ENCODE data around the gene HSD11B1L.
"Not testable (repeated sequence)": the region's sequence is repeated elsewhere in the genome, so short reads cannot be mapped to it uniquely, and the experiment has no call there.

HSD11B1L gene

GRCh38 chr19:5686647-5687359 is 6.0 kb downstream of the HSD11B1L start:
- peak in 57 of 58 donors; percentile 28 to 95 (median 85) for DNase-seq

- no peak for DNase-seq
Measured at GRCh38 chr19:5687360-5688198, 6.8 kb downstream of the HSD11B1L start.

DNA sequence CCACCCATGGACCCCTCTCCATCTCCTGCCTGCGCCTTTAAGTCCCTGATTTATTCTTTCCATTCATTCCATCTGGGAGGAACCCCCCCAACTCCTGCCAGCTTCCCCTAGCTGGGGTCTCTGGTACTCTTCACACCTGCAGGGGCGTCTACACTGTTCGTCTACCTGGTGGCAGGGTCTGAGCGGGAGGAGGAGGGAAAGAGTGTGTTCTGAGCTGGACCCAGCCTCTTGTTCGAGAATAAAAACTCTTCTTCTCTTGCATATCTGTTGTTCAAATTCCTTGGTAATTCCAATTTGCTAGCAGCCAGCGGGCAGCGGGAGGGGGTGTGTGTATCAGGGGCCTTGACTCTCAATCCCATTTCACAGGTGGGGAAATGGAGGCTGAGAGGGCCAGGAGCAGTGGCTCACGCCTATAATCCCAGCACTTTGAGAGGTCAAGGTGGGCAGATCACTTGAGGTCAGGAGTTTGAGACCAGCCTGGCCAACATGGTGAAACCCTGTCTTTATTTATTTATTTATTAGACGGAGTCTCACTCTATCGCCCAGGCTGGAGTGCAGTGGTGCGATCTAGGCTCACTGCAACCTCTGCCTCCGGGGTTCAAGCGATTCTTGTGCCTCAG is 7.5 kb downstream of the HSD11B1L start:
- DNase-seq = not testable (repeated sequence)

- peak; percentile 67 to 98 (median 95) for DNase-seq
Measured at GRCh38 chr19:5690125-5690954, 9.5 kb downstream of the HSD11B1L start, which contains the start of gene RPL36. RPL36 (plus strand) TSS chr19:5690295; CDS start chr19:5690508, 213 bp downstream.

DNA sequence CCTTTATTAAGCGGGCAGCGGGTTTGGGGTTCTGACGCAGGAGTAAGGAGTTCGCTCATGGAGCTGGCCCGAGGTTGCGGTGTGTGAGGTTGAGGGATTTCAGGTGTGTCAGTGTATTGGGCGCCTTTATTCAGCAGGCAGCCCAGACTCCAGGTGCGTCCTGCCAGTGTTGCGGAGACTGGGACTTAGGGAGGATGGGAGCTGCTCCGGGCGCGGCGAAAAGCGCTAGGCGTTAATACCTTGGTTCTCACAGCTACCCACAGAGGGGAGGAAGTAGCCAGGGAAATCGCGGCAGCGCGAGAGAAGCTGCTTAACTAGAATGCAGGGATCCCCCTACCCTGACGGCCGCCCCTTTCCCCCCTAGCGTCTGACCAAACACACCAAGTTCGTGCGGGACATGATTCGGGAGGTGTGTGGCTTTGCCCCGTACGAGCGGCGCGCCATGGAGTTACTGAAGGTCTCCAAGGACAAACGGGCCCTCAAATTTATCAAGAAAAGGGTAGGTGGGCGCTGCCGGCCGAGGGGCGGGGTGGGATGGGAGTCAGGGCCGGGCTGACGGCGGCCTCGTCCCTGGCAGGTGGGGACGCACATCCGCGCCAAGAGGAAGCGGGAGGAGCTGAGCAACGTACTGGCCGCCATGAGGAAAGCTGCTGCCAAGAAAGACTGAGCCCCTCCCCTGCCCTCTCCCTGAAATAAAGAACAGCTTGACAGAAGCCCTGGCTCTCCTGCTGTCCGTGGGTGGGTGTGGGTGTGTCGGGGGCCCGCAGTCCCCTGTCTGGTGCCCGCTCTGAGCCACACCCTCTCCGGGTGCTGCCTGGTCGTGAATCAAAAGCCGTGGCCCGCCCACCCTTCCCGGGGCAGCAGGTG is 10.4 kb downstream of the HSD11B1L start:
- DNase-seq = peak in 32 of 58 donors; percentile 11 to 73 (median 36)

GRCh38 chr19:5691822-5692722 is 11.2 kb downstream of the HSD11B1L start:
- peak in 5 of 58 donors; percentile 6 to 73 (median 47) for DNase-seq

- DNase-seq = no peak
Measured at GRCh38 chr19:5692723-5693194, 11.9 kb downstream of the HSD11B1L start.

DNA sequence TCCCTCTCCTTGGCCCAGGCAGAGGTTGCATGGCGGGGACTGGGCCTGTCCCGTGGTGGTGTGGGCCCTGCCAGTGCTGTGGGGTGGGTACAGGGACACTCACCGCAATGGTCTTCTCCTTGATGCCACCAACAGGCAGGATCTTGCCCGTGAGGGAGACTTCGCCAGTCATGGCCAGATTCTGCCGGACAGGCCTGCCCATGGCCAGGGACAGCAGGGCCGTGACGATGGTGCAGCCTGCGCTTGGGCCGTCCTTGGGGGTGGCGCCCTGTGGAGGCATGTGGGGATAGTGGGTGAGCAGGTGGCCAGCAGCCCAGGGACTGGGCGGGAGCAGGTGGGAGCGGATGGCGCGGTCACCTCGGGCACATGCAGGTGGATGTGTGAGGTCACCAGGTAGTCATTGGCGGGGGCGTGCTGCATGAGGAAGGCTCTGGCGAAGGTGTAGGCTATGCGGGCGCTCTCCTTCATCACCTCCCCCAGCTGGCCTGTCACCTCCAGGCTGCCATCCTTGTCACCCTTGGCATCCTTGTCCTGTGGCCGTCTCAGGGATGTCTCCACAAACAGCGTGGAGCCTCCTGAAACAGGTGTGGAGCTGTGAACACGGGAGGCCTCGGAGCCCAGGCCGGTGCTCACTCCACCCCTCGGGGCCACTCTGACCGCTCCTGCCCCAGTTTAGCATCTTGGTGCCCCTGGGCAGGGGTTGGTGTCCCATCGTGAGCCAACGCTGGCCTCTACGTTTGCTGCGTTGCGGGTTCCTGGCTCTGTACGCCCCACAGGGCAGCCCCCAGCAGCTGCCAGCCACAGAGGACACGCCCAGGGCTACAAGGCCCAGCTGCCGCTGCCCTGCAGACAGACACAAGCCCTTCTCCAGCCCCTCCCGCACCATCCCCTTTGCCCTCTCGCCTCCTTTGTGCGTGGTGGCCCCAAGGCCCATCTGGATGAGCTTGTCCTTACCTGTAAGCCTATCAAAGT is 12.7 kb downstream of the HSD11B1L start:
- DNase-seq = no peak

DNA sequence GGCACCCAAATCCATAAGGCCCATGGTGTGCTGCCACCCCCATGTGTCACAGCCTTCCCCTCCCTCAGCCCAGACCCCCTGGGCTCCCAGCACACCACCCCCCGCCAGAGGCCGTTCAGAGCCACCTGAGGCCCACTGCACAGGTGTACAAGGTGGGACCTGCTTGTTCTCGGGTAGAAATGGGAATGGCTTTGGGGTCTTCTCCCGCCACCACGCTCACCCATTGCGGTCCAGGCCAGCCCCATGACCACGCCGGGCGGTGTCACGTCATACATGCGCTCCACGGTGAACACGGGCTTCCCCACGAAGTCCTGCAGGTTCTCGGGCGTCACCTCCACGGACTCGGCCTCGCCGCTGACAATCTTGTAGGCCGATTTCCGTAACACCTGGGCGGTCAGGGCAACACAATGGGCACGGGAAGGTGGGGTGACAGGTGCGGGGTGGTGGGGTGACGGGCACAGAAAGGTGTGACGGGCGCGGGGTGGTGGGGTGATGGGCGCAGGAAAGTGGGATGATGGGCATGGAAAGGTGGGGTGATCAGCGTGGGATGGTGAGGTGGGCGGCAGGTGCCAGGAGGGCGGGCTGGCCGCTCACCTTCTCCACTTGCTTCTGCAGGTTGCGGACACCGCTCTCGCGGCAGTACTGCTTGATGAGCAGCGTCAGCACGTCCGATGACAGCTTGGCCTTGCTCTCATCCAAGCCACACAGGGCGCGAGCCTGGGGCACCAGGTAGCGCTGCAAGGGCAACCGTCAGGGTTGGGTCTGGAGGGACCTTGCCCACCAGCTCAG is 13.5 kb downstream of the HSD11B1L start:
- no peak for DNase-seq

DNA sequence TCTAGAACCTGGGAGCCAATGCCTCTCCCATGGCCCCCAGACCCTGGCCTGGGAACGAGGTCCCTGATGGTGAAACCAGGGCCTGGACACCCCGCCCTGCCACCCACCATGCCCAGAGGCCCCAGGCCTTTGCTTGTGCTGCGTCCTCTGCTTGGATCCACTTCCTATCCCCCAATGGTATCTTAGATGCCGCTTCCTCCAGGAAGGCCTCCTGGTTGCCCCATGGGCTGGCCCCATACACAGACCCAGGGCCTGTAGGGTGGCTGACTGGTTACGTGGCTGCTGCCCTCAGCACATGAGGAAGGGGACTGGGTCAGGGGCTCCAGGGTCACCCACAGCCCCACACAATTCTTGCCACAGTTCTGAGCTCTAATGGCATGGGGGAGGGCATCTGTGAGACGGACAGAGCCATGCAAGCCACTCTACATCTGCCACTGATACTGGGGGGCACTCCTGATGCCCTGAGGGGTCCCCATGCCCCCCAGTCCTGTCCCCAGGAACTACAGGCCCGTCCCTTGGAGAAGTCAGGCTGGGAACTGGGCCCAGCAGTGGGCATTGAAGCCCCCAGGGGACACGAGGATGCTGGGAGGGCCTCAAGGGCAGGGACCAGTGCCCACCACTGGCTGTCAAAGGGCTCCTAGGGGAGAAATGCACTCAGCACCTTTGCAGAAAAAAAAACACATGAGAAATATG is 14.3 kb downstream of the HSD11B1L start:
- no peak for DNase-seq

DNA sequence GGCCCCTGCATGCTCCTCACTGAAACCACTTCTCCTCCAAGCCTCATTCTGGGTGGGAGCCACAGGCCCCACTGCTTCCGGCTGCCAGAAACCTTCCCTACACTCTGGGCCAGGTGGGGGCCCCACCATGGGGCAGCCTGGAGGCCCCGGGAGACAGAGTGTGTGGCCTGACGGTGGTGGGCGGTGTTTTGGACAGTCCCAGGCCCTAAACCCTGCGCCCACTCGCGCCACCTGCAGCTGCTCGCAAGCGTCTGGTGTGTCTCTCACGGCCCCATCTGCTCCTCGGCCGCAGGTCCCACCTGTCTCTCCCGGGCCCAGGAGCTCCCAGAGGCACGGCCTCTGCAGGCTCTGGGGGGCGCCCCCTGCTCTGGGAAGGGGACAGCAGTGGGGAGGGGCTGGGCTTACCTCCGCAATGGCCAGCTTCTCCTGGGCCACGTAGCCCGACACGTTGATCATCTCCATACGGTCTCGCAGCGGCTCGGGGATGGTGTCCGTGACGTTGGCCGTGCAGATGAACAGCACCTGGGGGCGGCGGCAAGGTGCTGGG is 14.9 kb downstream of the HSD11B1L start:
- no peak for DNase-seq

GRCh38 chr19:5696196-5697021 is 15.6 kb downstream of the HSD11B1L start:
- no peak for DNase-seq

GRCh38 chr19:5697022-5697889 is 16.4 kb downstream of the HSD11B1L start:
- no peak for DNase-seq

Measured in anterior cingulate cortex (tissue), 58 donors.